Measurements from ENCODE around the gene S100PBP.

Gene S100PBP

DNA sequence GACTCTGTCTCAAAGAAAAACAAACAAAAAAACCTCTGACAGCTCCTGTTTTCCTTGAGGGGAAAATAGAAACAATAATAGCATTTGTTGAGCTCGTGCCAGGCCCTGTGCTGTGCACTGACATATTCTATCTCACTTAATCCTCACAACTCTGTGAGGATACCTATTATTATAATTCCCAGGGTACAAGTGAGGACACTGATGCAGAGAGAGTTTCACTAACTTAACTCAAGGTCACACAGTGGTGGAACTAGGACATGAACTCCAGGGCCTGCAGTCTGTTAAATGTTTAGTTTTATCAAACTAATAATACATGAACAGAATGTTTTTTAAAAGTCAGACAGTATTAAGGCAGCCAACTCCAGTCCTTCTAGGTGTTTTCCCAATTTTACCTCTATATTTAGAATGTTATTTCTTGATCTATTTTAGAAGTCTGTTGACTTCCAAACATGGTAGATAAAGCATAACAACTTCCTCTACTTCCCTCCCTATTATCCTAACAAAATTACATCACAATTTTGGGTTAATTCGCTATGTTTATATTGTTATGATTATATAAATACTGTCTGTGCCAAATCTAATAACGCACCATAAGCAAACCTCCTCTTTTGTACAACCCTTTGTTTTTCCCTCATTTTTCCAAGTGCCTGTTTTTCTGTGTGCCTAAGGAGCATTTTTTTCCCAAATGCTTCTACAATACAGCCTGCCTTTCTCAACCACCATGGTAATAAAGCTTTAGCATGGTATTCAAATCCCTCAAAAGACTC is 48.4 kb downstream of the S100PBP start:
- no peak overlapping the region for H3K27ac ChIP-seq (ENCODE audit: poor library complexity, severe bottlenecking)
- H3K27me3 ChIP-seq (ENCODE audit: insufficient read depth, poor library complexity, severe bottlenecking) = peaks cover 5% of the 10 kb centered on the region
- H3K36me3 ChIP-seq (ENCODE audit: low read depth) = no peaks in the 10 kb centered on the region
- H3K4me1 ChIP-seq (ENCODE audit: insufficient read depth, poor library complexity, severe bottlenecking) = no peaks in the 10 kb centered on the region
- DNase-seq (ENCODE audit: low spot score) = no peak
- H3K4me3 ChIP-seq (ENCODE audit: severe bottlenecking) = no peak overlapping the region
- TF ChIP-seq, protein P1, sequence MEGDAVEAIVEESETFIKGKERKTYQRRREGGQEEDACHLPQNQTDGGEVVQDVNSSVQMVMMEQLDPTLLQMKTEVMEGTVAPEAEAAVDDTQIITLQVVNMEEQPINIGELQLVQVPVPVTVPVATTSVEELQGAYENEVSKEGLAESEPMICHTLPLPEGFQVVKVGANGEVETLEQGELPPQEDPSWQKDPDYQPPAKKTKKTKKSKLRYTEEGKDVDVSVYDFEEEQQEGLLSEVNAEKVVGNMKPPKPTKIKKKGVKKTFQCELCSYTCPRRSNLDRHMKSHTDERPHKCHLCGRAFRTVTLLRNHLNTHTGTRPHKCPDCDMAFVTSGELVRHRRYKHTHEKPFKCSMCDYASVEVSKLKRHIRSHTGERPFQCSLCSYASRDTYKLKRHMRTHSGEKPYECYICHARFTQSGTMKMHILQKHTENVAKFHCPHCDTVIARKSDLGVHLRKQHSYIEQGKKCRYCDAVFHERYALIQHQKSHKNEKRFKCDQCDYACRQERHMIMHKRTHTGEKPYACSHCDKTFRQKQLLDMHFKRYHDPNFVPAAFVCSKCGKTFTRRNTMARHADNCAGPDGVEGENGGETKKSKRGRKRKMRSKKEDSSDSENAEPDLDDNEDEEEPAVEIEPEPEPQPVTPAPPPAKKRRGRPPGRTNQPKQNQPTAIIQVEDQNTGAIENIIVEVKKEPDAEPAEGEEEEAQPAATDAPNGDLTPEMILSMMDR (IDR thresholded peaks at IDR 0.05; ENCODE audit: poor library complexity, severe bottlenecking) = no peak
- no peak for ATAC-seq (ENCODE audit: low read depth)
- no peaks in the 10 kb centered on the region for H3K9me3 ChIP-seq (ENCODE audit: severe bottlenecking)

DNA sequence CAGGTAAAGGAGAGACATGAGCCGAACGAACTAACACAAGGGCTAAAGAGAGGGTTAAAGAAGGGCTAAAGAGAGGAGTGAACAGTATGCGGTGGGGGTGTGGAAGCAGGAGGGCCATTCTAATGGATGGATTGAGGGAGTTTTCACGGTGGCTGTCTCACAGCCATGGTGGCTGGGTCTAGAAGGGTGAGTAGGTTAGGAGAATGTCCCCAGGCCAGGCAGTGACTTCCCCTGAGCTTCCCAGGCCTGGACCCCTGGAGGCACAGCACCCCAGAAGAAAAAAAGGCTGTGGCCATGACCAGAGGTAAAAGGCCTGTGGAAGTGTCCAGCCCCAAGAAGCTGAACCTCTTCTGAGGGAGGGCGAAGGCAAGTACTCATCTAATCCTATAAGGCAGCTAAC is 49.7 kb downstream of the S100PBP start:
- TF ChIP-seq, protein P1 (IDR thresholded peaks at IDR 0.05; ENCODE audit: poor library complexity, severe bottlenecking) = no peak
- ATAC-seq (ENCODE audit: low read depth) = no peak
- Histone ChIP-seq H3K27me3 (ENCODE audit: insufficient read depth, poor library complexity, severe bottlenecking) (peaks cover 18% of the 10 kb centered on the region), H3K27ac (ENCODE audit: poor library complexity, severe bottlenecking) (no peak overlapping the region), H3K4me3 (ENCODE audit: severe bottlenecking) (no peak overlapping the region), H3K9me3 (ENCODE audit: severe bottlenecking) (no peaks in the 10 kb centered on the region), H3K36me3 (ENCODE audit: low read depth) (no peaks in the 10 kb centered on the region), H3K4me1 (ENCODE audit: insufficient read depth, poor library complexity, severe bottlenecking) (no peaks in the 10 kb centered on the region)
- no peak for DNase-seq (ENCODE audit: low spot score)

DNA sequence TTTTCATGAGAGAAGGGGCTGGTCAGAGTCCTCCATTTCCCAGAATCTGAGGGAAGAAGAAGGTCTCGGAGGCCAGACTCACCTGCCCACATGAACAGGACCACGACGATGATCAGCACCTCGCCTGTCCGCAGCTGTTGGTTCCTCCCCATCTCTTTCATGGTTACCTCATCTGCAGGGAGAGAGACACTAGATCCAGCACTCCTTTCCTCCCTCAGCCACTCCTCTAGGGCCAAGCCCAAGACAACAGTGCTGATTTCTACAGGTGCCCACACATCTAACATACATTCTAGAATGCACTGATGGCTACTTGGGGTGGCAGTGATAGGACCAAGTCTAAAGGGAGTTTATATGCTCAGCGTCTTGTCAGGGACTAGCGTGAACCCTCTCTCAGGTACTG is 50.2 kb downstream of the S100PBP start:
- Histone ChIP-seq H3K9me3 (ENCODE audit: severe bottlenecking) (no peaks in the 10 kb centered on the region), H3K27ac (ENCODE audit: poor library complexity, severe bottlenecking) (no peak overlapping the region), H3K27me3 (ENCODE audit: insufficient read depth, poor library complexity, severe bottlenecking) (peaks cover 19% of the 10 kb centered on the region), H3K4me1 (ENCODE audit: insufficient read depth, poor library complexity, severe bottlenecking) (no peaks in the 10 kb centered on the region), H3K36me3 (ENCODE audit: low read depth) (no peaks in the 10 kb centered on the region), H3K4me3 (ENCODE audit: severe bottlenecking) (no peak overlapping the region)
- TF ChIP-seq, protein P1 (IDR thresholded peaks at IDR 0.05; ENCODE audit: poor library complexity, severe bottlenecking) = no peak
- DNase-seq (ENCODE audit: low spot score) (no peak), ATAC-seq (ENCODE audit: low read depth) (no peak)

DNA sequence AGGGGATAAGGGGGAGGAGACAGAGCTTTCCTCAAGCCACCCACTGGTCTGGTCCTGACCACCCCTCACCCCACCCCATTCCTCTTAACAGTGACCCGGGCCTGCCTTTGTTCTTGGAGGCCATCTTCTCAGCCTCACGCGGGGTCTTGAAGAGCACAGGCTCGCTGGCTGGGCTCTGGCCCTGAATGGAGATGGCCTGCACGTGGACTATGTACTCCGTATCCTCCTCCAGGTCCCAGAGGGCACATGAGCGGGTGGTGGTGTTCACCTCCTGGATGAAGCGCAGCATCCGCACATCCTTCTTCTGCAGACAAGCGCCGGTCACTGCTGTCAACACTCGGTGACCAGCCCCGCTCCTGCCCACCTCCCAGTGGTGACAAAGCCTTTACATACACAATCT is 50.6 kb downstream of the S100PBP start:
- H3K36me3 ChIP-seq (ENCODE audit: low read depth) = no peaks in the 10 kb centered on the region
- DNase-seq (ENCODE audit: low spot score) (no peak), ATAC-seq (ENCODE audit: low read depth) (no peak)
- TF ChIP-seq, protein P1 (IDR thresholded peaks at IDR 0.05; ENCODE audit: poor library complexity, severe bottlenecking) = no peak
- H3K4me1 ChIP-seq (ENCODE audit: insufficient read depth, poor library complexity, severe bottlenecking) = no peaks in the 10 kb centered on the region
- H3K27me3 ChIP-seq (ENCODE audit: insufficient read depth, poor library complexity, severe bottlenecking) = peaks cover 19% of the 10 kb centered on the region
- no peak overlapping the region for H3K27ac ChIP-seq (ENCODE audit: poor library complexity, severe bottlenecking)
- no peaks in the 10 kb centered on the region for H3K9me3 ChIP-seq (ENCODE audit: severe bottlenecking)
- no peak overlapping the region for H3K4me3 ChIP-seq (ENCODE audit: severe bottlenecking)

DNA sequence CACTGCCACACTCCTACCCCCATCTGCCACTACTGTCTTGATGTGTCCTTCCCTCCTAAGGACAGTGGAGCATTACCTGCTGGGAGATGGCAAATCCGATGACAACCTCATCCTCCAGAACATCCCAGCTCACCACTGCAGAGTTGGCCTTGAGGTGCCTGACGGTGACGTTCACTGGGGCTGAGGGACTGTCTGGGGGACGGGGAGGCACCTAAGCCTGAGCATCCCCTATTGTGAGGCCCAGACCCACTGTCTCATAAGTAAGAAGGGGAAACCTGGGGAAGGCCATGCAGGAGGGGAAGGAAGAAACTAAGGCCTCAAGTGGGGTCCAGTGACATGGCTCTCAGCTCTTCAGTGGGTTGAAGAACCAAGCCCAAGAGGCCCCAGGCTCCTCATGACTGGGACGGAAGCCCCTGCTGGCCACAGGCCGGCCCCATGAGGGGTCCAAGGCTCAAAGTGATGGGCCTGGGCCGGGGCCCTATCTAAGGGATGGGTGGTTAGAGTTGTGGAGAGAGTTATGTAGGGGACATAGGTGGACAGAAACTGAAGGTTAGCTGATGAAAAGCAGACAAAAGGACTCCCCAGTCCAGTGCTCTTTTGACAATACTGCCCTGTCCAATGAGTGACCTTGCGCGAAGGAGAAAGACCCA is 51.5 kb downstream of the S100PBP start:
- Histone ChIP-seq H3K4me1 (ENCODE audit: insufficient read depth, poor library complexity, severe bottlenecking) (no peaks in the 10 kb centered on the region), H3K9me3 (ENCODE audit: severe bottlenecking) (no peaks in the 10 kb centered on the region), H3K4me3 (ENCODE audit: severe bottlenecking) (no peak overlapping the region), H3K27me3 (ENCODE audit: insufficient read depth, poor library complexity, severe bottlenecking) (peaks cover 19% of the 10 kb centered on the region), H3K27ac (ENCODE audit: poor library complexity, severe bottlenecking) (no peak overlapping the region), H3K36me3 (ENCODE audit: low read depth) (no peaks in the 10 kb centered on the region)
- no peak for ATAC-seq (ENCODE audit: low read depth)
- no peak for DNase-seq (ENCODE audit: low spot score)
- TF ChIP-seq, protein P1 (IDR thresholded peaks at IDR 0.05; ENCODE audit: poor library complexity, severe bottlenecking) = no peak
